GM21367 (cell line): ENCODE data around the gene PNPLA6.
"Not testable (repeated sequence)": the region's sequence is repeated elsewhere in the genome, so short reads cannot be mapped to it uniquely, and the experiment has no call there.

Experiments
- ATAC-seq: cut with Tn5 transposase; IDR thresholded peaks from one replicate; pipeline ENCODE4 v1.9.1; 2021; ENCODE audit not compliant: unreplicated experiment

PNPLA6 gene

DNA sequence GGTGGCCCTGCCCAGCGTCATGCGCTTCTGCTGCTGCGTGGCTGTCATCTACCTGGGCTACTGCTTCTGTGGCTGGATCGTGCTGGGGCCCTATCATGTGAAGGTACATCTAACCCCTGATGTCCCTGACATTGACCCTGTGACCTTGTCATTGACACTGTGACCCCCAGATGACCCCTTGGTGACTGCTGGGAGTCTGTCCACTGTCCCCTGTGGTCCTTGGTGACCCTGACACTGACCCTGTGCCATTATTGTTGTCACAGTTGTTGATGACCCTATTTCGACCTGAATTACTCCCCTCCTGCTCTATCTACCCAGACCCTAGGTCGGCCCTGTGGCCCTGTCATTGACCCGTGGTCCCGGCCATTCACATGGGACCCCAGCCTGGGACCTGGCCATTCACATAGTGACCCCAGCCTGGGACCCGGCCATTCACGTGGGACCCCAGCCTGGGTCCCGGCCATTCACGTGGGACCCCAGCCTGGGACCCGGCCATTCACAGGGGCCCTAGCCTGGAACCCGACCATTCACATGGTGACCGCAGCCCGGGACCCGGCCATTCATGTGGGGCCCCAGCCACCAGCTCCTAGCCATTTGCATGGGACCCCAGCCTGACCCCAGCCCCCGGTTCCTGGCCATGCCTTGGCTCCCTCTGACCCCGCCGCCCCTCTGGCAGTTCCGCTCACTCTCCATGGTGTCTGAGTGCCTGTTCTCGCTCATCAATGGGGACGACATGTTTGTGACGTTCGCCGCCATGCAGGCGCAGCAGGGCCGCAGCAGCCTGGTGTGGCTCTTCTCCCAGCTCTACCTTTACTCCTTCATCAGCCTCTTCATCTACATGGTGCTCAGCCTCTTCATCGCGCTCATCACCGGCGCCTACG, 5.7 kb upstream of the PNPLA6 start:
- ATAC-seq: no peak

DNA sequence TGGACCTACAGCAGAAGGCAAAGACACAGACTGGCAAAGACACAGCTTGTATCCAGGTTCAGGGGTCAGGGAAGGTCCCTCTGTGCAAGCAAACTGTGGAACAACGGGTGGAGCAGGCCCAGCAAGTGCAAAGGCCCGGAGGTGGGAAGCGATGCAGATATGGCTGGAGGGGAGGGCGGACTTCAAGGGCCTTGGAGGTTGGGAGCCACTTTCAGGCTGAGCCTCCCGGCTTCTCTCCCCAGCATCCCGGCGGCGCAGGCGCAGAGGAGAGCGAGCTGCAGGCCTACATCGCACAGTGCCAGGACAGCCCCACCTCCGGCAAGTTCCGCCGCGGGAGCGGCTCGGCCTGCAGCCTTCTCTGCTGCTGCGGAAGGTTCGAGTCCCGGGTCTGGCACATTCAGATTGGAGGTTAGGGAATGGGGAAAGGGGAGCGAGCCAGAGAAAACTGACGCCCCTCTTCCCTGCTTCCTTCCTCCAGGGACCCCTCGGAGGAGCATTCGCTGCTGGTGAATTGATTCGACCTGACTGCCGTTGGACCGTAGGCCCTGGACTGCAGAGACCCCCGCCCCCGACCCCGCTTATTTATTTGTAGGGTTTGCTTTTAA, 2.1 kb upstream of the PNPLA6 start:
- ATAC-seq: no peak

DNA sequence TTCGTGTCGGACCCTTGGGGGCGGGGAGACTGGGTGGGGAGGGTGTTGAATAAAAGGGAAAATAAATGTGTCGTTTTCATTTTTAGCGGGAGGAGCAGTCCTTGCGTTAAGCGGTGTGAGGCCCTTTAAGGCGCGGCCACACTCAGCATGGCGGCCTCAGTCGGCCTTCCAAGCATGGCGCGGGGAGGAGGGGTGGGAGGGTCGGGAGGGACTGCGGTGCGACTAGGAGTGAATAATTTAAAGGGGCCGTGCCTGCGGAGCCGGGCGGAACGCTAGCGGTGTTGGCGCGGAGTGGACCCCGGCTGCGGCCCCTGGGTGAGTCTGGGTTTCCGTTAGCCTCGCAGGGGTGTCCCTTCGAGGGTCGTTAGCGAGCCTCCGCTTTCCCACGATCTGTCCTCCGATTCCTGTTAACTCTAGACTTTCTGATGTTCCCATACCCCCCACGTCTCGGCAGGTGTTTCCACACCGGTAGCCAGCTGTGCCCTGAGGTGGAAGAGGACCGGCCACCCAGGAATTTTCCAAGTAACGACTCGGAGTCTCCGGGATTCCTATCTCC, 1.5 kb upstream of the PNPLA6 start:
- ATAC-seq: no peak

DNA sequence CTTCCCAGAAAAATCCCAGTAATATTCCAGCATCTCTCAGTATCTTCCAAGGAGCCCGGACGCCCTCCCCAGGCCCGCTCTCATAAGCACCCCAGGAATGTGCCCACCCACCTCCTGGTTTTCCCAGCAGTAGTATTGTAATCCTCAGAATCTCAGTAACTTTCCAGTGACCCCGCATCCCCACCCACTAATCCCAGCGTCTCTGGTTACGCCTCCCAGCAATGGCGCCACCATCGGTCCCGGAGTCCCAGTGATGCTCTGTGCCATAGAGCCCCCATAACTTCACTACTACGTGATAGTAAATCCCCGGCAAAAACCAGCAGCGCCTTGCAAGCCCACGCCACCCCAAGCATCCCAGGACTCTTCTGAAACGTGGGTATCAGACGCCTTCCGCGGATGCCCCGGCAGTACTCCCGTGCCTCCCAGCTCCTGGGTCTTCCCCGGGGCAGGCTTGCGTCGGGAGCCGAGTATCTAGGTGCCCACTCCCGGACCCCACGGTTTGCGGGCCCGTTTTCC, 928 bp upstream of the PNPLA6 start:
- no peak for ATAC-seq

DNA sequence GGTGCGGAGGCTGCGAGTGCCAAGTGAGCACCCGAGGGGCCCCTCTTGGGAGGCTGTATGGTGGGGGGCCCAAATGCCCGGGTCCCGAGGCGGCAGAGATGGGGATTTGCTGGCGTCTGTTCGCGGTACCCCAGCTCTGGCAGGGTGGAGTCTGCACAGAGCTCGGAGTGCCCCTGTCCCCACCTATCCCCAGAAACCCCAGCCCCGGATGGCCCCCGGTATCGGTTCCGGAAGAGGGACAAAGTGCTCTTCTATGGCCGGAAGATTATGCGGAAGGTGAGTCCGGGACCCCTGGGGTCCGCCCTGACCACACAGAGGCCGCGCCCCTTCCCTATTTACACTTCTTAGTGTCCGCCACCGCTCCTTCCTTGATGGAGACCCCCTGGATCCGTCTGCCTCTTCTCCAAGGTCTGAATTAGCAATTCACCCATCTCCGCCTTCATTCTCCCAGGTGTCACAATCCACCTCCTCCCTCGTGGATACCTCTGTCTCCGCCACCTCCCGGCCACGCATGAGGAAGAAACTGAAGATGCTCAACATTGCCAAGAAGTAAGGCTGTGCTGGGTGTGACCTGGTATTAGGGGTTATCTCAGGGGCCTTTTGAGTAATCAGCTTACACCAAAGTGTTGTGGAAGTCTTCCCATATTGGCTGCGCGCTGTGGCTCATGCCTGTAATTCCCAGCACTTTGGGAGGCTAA, 630 bp downstream of the PNPLA6 start:
- ATAC-seq: no peak

DNA sequence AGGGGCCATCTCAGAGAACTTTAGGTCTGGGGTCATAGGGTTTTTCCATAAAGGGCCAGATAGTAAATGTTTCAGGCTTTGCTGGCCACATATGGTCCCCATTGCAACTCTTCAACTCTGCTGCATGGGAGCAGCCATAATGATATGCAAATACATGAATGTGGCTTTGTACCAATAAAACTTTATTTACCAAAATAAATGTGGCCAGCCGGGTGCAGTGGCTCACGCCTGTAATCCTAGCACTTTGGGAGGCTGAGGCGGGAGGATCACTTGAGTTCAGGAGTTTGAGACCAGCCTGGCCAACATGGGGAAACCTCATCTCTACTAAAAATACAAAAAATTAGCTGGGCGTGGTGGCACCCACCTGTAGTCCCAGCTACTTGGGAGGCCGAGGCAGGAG, 3.5 kb downstream of the PNPLA6 start:
- not testable (repeated sequence) for ATAC-seq

DNA sequence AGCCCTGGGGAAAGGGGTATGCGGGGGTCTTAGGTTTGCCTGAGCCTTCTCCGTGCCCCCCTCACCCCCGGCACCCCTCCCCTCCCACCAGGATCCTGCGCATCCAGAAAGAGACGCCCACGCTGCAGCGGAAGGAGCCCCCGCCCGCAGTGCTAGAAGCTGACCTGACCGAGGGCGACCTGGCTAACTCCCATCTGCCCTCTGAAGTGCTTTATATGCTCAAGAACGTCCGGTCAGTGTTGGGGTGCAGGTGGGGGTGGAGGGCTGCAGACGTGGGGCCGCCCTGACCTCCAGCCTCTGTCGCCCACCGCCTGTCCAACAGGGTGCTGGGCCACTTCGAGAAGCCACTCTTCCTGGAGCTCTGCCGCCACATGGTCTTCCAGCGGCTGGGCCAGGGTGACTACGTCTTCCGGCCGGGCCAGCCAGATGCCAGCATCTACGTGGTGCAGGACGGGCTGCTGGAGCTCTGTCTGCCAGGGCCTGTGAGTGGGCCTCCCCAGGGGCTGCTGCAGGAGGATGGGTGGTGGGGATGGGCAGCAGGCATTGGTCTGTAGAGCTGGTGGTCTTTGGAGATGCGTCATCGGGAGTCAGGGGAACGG, 4.4 kb downstream of the PNPLA6 start:
- no peak for ATAC-seq

DNA sequence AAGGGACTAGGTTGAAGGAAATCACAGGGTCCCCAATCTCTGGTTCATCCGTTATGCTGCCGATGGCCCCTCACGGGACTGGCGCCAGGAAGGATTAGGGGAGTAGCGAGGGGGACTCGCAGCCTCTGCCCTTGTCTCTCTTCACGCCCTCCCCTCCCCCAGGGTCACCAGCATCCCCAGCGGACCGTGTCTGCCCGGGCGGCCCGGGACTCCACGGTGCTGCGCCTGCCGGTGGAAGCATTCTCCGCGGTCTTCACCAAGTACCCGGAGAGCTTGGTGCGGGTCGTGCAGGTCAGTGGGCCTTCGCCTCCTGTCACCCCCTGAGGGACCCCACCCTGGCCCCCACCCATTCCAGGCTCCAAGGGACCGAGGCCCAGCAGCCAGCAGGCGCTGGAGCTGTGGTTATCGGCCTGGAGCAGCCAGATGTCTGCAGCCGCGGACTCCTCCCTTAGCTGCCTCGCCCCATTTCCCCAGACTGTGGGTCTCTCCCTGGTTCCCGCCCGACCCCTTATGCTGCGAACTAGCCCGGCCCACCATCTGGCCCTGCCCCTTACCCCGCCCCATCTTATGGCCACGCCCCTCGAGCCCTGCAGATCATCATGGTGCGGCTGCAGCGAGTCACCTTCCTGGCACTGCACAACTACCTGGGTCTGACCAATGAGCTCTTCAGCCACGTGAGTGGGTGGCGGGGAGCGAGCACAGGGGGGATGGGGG, 5.4 kb downstream of the PNPLA6 start:
- no peak for ATAC-seq

DNA sequence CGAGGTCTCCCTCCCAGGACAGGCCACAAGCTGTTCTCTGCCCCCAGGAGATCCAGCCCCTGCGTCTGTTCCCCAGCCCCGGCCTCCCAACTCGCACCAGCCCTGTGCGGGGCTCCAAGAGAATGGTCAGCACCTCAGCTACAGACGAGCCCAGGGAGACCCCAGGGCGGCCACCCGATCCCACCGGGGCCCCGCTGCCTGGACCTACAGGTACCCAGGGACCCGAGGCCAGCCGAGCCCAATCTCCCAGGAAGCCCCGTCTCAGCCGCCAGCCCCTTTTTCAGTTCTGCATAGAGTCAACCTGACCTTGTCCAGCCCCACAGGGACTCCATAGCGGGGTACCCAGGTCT, 5.9 kb downstream of the PNPLA6 start:
- ATAC-seq: no peak

DNA sequence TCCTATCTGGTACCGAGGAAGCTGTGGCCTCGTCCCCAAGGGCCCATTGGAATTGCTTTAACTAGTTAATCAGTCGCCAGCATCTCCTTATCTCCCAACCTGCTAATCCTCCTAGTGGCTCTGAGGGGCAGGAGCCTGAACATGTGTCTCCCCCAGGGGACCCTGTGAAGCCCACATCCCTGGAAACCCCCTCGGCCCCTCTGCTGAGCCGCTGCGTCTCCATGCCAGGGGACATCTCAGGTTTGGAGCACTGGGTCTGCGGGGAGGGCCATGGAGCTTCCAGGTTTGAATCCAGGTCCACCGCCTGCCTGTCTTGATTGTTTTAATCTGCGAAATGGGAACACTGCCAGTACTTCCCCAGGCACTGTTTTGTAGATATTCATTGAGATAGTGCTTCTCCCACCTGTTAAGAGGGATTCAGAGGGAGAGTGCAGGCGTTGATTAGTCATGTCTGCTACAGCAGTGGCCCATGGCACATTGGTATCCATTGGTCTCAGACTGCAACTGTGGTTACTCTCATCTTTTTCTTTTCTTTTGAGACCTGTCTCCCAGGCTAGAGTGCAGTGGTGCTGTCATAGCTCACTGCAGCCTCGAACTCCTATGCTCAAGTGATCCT, 6.4 kb downstream of the PNPLA6 start:
- no peak for ATAC-seq

DNA sequence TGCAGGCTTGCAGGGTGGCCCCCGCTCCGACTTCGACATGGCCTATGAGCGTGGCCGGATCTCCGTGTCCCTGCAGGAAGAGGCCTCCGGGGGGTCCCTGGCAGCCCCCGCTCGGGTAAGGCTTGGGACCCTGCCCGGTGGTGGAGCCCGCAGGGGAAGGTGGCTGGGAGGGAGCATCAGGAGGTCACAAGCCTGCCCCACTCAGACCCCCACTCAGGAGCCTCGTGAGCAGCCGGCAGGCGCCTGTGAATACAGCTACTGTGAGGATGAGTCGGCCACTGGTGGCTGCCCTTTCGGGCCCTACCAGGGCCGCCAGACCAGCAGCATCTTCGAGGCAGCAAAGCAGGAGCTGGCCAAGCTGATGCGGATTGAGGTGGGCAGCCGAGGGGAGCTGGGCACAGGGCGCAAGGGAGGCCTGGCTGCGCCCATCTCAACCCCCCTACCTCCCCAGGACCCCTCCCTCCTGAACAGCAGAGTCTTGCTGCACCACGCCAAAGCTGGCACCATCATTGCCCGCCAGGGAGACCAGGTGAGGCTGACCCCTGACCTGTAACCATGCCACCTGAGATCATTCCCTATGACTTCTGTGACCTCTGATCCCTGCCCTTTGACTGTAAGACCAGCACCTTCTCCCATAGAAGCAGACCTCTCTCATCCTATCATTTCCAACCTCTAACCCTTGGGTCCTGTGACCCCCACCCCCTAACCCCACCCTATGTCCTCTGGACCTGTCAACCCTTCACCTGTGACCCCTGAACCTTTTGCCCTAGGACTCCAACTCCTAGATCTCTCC, 7.2 kb downstream of the PNPLA6 start:
- no peak for ATAC-seq

DNA sequence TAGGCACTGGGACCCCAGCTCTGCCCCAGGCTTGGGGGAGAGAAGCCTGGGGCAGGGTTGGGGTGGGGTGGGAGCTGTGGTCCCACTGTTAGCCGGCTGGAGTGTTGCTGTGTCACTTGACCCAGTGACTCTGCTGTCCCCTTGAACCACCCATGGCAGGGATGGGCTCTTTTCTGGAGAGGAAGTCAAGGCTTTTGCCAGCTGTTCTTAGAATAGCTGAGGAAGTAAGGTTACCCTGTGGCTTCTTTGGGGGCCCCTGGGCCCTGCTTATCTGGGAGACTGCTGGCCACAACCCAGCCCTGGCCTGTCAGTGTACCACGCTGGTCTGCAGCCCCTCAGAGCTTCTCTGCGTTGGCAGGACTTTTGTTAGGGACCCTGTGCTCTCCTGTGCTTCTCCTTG, 9.1 kb downstream of the PNPLA6 start:
- no peak for ATAC-seq

DNA sequence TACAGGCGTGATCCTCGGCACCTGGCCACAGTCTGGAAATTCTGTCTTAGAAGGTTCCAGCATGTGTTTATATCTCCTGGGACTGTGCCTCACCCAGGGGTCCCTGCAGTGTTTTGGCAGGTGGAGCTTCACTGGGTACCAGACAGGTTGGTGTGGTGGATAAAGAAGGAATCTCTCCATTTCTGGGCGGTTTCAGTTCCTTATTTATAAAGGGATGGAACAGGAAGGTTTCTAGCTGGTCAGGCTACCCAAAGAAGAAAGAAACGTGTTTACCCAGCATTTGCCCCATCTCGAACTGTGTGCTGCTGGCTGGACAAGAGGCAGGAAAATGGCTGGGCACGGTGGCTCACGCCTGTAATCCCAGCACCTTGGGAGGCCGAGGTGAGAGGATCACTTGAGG, 9.8 kb downstream of the PNPLA6 start:
- no peak for ATAC-seq

DNA sequence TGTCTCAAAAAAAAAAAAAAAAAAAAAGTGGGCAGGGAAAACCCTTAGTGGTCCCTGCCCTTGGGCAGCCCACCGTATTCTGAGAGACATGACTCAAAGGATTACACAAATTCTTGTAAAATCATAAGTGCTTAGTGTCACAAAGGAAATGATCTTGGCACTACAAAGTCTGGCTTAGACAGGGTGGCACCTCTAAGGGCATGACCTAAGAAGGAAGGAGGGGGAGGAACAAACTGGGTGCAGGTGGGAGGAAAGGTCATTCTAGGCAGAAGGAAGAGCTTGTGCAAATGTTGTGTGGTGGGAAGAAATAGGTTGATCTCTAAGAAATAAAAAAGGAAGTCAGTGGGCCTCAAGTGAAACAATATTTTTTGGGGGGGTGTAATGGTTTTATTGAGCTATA, 10.4 kb downstream of the PNPLA6 start:
- ATAC-seq: no peak

DNA sequence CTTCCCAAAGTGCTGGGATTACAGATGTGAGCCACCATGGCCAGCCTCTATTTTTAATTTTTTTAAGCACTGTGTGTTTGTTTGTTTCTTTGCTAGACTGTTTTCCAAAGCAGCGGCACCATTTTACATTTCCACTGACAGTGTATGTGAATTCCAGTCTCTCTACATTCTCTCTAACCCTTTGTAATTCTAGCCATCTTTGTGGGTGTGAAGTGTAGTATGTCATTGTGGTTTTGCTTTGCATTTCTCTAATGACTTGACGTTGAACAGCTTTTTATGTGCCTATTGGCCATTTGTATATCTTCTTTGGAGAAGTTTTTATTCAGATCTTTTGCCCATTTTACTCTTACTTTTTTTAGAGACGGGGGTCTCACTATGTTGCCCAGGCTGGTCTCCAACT, 11.6 kb downstream of the PNPLA6 start:
- no peak for ATAC-seq

DNA sequence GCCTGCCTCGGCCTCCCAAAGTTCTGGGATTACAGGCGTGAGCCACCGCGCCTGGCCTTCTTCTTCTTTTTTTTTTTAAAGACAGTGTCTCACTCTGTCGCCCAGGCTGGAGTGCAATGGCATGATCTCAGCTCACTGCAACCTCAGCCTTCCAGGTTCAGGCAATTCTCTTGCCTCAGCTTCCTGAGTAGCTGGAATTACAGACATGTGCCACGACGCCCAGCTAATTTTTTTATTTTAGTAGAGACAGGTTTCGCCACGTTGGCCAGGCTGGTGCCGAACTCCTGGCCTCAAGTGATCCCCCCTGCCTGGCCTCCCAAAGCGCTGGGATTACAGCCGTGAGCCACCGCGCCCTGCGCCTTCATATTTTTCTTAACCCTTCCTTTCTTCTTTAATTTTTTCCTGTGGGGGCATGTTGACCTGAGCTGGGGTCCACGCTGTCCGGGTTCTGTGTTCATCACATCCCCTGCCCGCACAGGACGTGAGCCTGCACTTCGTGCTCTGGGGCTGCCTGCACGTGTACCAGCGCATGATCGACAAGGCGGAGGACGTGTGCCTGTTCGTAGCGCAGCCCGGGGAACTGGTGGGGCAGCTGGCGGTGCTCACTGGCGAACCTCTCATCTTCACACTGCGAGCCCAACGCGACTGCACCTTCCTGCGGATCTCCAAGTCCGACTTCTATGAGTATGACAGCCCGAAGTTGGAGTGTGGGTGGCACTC, 14.1 kb downstream of the PNPLA6 start:
- no peak for ATAC-seq

DNA sequence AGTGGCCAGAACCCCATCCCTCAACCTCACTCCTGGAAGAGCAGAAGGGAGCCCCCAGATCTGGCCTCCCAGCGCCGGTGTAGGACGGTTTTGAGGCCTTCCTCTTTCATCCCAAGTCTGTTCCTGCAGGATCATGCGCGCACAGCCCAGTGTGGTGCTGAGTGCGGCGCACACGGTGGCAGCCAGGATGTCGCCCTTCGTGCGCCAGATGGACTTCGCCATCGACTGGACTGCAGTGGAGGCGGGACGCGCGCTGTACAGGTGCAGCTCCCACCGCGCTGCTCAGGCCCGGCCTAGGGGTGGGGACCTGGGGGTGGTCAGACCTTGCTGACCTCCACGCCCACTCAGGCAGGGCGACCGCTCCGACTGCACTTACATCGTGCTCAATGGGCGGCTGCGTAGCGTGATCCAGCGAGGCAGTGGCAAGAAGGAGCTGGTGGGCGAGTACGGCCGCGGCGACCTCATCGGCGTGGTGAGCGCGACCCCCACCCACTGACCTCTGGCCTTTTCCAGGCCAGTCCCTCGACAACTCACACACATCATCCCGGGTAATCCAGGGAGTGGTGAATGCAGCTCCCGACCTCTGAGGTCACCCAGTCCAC, 14.8 kb downstream of the PNPLA6 start:
- ATAC-seq: no peak

DNA sequence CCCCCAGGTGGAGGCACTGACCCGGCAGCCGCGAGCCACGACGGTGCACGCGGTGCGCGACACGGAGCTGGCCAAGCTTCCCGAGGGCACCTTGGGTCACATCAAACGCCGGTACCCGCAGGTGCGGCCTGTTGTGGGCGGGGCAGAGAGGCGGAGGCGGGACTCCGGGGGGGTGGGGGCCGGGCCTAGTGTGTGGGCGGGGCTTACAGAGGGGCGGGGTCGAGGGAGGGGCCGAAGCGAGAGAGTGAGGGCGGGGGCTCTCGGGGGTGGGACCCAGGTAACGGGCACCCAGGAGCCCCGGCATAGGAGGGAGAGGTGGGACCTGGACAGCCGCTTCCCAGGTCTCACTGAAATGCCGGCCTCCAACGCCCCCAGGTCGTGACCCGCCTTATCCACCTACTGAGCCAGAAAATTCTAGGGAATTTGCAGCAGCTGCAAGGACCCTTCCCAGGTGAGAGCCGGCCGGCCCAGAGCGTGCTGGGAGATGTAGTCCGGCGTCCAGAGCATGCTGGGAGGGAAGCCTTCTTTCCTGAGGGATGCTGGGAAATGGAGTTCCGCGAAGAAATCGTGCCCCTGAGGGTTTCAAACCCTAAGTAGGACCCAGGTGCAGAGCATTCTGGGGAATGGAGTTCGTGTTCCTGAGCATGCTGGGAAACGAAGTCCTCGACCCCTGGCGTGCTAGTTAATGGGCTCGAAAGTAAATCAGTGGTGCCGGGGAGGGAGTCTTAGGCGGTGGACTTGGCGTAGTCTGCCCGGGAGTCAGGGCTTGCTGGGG, 15.7 kb downstream of the PNPLA6 start:
- ATAC-seq: no peak
